ENCODE data around the gene ZBTB16.

The ZBTB16 gene

GRCh38 chr11:114059278-114059983 is at the start of gene ZBTB16:
Gene ZBTB16, plus strand, starts transcription at chr11:114059711. Its CDS starts 3,590 bp downstream, at chr11:114063301.
- peak; percentile 69 for DNase-seq

GRCh38 chr11:114010931-114011330 is 48.6 kb upstream of the ZBTB16 start:
- no peak for DNase-seq

- no peak for DNase-seq
These were observed 48.1 kb upstream of the ZBTB16 start for GRCh38 chr11:114011443-114011842.

GRCh38 chr11:114015117-114015516 is 44.4 kb upstream of the ZBTB16 start:
- no peak for DNase-seq

- no peak for DNase-seq
These were observed 42.5 kb upstream of the ZBTB16 start for GRCh38 chr11:114016986-114017385.

- DNase-seq: no peak
These were observed 41.8 kb upstream of the ZBTB16 start for GRCh38 chr11:114017723-114018122.

- DNase-seq: no peak
These were observed 40.5 kb upstream of the ZBTB16 start for GRCh38 chr11:114019046-114019445.

- DNase-seq: no peak
These were observed 39.9 kb upstream of the ZBTB16 start for GRCh38 chr11:114019574-114019973.

- no peak for DNase-seq
These were observed 34.1 kb upstream of the ZBTB16 start for GRCh38 chr11:114025329-114025907.

GRCh38 chr11:114026355-114026754 is 33.2 kb upstream of the ZBTB16 start:
- DNase-seq: no peak

- DNase-seq: no peak
These were observed 32.1 kb upstream of the ZBTB16 start for GRCh38 chr11:114027391-114027790.

- no peak for DNase-seq
These were observed 31.6 kb upstream of the ZBTB16 start for GRCh38 chr11:114027926-114028325.

- DNase-seq: no peak
These were observed 28.1 kb upstream of the ZBTB16 start for GRCh38 chr11:114031246-114031966.

GRCh38 chr11:114031967-114032320 is 27.6 kb upstream of the ZBTB16 start:
- DNase-seq: no peak

- DNase-seq: no peak
These were observed 26.4 kb upstream of the ZBTB16 start for GRCh38 chr11:114033066-114033465.

- DNase-seq: no peak
These were observed 25.9 kb upstream of the ZBTB16 start for GRCh38 chr11:114033572-114033971.

GRCh38 chr11:114034956-114035355 is 24.6 kb upstream of the ZBTB16 start:
- DNase-seq: no peak

- peak; percentile 74 for DNase-seq
These were observed 23.2 kb upstream of the ZBTB16 start for GRCh38 chr11:114036147-114036811.

GRCh38 chr11:114036958-114037357 is 22.6 kb upstream of the ZBTB16 start:
- DNase-seq: no peak

- no peak for DNase-seq
These were observed 20.0 kb upstream of the ZBTB16 start for GRCh38 chr11:114039551-114039950.

GRCh38 chr11:114040706-114041211 is 18.8 kb upstream of the ZBTB16 start:
- DNase-seq: no peak

GRCh38 chr11:114042234-114042633 is 17.3 kb upstream of the ZBTB16 start:
- no peak for DNase-seq
